HG03432 (cell line): ENCODE data around the gene KLF13.
"Not testable (repeated sequence)": the region's sequence is repeated elsewhere in the genome, so short reads cannot be mapped to it uniquely, and the experiment has no call there.

Experiments
- ATAC-seq: cut with Tn5 transposase; IDR thresholded peaks from one replicate; pipeline ENCODE4 v1.9.1; 2021; ENCODE audit warnings: mild to moderate bottlenecking, moderate library complexity; ENCODE audit not compliant: unreplicated experiment

Gene KLF13

DNA sequence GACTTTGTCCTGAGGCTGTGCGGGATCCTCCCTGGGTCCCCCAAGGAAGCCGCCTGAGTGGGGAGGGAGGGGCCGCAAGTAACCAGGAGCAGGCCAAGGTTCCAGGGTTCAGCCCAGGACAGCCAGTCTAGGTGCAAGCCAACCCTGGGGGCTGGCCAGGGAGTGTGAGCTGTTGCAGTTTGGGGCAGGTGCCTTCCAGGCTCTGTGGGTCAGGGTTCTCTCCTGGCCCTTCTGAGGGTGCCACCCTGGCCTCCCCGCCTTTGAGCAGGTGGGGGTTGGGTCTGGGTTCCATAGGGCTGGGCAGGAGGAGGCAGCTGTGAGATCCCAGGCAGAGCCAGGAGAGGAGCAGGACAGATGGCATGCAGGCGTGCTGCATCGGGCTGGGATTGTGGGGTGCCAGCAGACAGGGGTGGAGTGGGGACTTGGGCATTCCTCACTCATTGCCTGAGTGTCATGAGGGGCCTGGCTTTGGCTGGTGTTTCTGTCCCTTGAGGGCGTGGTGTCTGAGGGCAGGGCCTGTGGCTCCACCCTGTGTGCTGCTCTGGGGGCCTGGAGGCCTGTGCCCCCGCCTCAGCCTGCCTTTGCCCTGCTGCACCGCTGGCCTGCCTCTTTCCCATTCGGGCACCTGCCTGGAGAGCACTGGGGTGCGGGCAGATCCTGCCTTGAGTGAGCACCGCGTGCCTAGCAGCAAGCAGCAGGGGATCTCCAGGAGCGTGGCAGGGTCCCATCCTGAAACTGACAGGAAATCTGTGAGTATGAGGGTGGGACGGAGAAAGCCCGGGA, 18.4 kb downstream of the KLF13 start:
- peak; percentile 44 for ATAC-seq

DNA sequence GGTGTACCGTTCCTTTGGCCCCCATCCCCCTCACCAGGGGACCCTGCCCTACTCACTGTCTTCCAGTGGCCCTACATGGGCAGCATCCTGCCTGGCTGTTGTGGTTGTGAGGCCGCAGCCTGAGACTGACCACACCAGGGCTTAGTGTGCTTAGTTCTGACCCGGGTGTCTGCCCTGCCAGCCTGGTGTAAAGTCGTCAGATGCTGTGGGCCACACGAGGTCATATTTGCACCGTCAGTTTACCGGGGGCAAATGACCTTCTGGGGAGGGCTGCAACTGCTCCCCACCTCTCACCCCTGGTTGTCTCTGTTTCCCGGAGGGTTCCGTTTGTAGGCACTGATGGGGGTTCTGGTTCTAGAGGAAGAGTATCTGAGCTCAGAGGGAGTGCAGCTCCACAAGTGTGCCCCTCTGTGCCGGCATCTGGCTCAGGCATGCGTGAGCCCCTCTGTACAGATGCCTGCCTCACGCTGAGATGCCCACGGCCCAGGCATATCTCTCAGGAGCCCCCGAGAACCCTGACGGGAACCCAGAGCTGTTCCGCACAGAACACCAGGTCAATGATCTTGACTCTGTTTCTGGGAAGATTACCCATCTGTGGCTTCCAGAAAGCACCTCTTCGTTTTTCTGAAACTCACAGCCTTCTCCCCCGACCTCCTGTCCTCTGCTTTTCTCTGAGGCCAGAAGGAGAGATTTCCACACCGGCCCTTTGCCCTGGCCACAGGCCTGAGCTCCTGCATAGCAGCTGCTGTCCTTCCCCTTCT, 19.2 kb downstream of the KLF13 start:
- peak; percentile 35 for ATAC-seq

DNA sequence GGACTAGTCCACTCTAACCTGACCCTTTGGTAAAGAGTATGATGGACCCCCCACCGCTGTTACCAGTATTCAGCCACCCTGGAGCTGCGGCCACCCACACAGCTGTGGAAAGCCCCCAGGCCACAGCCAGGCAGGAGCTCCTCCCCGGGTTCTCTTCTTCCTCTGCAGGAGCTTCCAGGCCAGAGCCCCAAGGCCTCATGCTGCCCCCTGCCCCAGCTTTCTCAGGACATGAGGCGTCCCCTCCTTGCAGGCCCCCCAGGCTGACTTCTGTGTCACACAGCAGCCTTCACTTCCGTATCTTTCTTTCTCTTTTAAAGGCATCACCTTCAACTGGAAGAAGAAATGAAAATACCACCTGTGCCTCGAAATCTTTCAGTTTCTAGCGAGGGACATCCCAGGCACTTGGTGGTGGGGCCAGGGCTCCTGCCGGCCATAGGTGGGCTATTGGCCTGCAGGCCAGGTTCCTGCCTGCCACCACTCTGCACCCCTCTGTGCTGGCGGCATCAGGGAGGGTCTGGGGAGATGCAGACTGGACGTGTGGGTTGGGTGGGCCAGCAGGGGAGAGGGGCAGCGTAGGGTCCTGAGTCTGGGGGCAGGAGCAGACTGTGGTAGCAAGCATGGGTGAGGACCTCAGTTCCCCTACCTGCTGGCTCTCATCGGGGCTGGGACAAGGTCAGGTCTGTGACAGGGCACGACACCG, 19.9 kb downstream of the KLF13 start:
- peak; percentile 44 for ATAC-seq

DNA sequence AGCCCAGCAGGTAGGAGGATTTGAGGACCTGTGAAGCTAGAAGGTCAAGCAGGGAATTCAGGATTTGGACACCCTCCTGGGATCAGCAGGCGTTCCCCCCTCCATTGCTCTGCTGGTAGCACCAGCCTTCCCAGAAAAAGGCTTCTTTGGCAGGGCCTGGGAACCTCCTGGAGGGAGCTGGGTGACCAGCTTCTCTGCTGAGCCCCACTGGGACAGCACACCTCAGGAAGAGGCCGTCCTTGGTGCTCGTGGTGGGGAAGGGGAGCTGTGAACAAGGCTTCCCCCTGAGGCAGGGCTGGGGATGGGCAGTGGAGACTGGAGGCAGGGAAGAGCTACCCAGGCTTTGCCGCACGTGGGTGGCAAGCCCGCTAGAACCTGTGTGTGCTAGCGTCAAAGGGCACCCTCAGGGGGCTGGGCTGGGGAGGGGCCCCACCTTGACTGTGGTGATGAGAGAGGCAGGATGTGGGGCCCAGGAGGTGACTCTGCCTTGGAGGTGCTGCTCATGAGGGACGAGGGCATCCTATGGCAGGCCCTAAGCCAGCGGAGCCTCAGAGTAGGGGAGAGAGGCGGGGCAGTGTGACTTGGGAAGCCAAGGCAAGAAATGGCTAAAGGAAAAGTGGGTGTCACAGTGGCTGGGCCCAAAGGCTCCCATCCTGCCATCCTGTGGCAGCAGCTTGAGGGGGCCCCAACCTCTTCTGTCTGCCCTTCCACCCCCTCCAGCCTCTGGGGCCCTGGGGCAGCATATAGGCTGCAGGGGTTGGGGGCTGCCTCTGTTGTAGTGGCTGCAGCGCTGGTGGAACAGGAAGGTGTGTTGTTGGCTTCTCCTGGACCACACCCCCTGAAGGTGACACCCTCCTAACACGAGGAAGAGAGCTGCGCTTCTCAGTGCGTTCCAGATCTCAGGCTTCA, 20.7 kb downstream of the KLF13 start:
- no peak for ATAC-seq

DNA sequence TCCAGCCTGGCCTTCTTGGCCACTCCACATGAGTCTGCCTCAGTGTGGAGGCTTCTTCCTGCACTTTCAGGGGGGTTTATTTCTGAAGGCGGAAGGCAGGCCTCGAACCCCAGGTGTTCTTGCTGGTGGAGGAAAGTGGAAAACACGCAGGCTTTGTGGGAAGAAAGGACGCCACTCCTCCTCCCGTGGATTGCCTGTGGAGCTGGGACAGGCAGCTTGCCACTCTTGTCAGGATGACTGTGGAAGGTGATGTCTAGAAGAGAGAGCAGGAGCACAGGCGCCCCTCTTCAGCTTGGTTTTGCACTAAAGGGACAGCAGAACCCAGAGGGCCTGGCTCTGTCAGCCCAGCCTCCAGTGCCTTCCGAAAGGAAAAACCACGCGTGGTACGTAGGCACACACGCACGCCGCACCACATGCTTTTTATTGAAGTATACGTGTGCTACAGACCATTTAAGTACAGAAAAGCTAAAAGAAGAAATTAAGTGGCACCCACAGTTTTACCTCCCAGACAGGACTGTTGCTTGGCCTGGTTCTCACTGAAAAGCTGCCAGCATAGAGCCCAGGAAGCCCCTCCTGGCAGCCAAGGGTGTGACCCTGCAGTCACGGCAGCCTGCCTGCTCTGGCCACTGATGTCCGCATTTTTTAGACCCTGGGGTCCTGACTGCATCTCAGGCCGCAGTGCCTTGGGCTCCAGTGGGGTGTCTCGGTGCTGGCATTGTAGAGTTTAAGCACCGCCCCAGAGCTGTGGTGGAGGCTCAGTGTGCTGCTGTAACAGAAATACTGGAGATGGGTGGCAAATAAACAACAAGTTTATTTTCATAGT, 21.6 kb downstream of the KLF13 start:
- ATAC-seq: no peak

DNA sequence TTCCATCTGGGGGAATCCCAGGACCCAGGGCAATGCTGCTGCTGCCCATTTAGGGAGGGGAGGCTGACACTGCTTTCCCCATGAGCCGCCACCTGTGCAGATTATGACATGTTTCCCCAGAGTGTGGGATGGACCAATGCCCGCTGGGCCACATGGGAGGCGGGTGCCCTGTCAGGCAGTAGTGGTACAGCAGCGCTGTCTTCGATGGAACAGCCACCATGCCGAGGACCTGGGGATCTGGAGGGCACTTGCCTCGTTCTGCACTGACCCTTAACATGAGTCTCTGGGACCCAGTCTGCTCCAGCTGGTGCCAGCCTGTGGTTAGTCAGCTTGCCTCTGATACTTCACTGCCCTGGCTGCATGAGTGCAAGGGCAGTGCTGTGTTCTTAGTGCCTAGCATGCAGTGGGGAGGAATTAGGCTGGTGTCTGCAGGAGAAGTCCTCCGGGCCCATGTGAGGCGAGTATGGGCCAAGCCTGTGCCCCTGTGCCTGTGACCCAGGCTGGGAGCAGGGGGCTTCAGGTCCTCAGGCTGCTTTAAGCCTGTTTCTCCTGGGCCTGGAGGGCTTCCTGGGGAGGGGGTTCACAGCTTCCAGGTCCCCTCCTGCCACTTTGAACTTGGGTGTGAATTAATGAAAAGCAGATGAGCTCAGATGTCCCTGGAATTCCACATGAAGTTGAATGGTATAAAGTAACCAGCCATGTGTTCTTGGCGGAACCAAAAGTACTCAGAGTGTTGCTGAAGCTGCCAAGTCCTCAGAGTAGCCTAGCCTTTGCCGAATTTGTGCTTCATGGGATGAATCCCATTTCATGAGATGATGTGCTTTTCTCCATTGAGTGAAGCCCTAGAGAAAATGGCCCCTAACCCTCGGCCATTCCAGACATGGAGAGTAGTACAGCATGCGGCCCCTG, 22.9 kb downstream of the KLF13 start:
- ATAC-seq: no peak

DNA sequence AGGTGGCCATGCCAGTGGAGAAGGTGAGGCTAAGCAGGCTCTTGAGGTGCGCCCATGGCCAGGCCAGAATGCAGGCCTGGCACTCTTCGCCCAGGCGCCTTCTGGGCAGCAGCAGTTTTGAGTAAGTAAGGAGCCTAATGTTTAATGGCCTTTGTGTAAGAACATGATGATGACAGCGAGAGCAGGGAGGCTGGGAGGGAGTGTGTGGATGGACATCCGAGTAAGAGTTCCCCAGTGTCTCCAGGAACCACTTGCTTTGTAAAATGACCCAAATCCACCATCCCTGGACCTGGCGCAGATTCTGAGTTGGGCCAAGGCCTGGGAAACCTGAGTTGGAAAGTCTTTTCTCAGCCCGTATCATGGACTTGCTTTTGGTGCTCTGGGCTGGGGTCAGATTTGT, 24.1 kb downstream of the KLF13 start:
- ATAC-seq: no peak

DNA sequence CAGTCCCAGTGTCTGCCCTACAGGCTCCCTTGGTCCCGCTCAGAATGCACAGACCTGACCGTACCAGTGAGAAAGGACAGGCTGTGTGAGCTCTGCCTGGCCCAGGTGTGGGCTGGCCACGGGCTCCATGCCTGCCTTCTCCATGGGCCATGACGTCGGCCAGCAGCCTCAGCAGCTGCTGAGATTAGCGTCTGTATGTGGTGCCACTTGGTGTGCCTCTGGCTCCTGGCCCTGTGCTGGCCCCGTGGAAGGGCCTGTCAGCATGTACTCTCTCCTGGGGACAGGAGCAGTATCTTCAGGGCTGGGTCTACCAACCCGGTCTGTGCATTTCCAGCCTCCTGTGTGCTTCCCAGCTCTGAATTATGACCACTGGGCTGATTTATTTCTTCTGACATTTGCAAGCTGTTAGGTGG, 25.7 kb downstream of the KLF13 start:
- ATAC-seq: no peak

DNA sequence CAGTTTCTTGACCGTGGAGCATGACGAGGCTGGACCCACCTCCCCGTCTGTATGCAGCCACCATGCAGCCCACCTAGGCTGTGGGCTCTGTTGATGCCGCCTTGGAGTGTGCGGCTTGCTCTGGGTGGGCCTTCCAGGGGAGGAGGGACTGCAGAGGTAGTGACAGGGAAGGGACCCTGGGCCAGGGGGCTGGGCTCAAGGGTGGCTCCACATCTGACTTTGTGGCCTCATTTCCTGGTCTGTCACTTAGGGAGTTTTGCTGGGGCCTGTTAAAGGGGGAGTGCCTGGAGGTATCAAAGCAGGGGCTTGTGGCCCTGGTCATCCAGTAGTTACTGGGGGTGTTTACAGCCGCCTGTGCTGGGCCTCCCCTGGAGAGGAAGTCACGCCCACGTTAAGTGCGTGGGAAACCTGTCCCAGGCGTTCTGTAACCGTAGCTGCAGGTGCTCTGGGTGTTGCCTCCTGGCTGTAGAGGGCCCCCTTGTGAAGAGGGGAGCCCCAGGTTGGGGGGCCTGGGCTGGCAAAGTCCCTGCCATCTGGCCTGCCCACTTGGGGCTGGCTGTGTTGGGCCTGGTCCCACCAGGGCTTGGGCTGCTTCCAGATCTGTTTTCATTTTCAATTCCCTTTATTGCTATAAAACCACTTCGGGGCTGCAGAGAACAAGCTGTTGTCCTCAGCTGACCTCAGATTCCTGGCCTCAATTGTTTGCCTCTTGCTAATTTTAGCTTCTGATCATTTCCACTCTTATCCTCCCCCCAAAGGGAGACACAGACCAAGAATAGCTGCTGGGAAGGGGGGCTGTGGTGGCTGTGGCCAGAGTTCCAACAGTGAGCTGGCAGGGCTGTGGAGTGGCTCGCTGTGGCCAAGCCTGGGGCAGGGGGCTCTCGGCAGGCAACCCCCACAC, 26.5 kb downstream of the KLF13 start:
- ATAC-seq: peak; percentile 74

DNA sequence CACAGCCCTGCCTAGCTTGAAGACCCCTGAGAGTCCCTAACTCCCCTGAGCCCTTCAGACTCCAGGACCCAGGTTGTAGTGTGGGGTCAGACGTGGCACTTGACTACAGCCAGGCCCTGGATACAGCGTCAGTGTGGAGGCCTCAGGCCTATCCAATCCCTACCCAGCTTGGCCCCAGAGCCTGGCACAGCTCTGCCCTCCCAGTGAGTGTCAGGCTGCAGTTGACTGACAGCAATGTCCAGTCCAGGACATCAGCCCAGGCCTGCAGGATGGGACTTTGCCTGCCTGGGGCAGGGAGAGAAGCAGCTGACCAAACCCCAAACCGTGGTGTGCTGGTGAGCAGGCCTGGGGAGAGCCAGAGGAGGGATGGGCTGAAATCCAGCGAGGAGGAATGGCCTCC, 27.3 kb downstream of the KLF13 start:
- ATAC-seq: peak; percentile 1

DNA sequence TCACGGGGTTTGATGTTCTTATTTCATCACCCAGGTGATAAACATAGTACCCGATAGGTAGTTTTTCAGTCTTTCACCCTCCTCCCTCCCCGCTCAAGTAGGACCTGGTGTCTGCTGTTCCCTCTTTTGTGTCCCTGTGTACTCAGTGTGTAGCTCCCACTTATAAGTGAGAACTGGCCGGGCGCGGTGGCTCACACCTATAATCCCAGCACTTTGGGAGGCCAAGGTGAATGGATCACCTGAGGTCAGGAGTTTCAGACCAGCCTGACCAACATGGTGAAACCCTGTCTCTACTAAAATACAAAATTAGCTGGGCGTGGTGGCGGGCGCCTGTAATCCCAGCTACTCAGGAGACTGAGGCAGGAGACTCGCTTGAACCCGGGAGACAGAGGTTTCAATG, 29.5 kb downstream of the KLF13 start:
- ATAC-seq: not testable (repeated sequence)

DNA sequence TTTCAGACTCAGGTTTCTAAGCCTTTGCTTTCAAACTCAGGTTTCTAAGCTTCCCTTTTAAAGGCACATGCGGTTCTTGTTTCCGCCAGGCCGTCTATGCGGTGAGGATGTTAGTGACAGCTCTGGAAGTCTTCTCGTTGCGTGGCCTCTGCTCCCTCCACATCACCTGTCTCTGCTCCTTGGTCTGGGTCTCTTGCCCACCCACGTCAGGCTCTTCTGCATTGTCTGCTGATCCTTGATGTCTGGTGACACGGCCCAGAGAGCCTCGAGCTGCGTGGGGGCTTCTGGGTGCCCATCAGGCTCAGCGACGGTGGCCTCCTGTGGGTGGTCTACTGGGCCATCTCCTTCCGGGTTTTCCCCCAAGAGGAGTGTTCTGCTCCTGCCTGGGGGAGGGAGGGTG, 30.5 kb downstream of the KLF13 start:
- ATAC-seq: no peak

DNA sequence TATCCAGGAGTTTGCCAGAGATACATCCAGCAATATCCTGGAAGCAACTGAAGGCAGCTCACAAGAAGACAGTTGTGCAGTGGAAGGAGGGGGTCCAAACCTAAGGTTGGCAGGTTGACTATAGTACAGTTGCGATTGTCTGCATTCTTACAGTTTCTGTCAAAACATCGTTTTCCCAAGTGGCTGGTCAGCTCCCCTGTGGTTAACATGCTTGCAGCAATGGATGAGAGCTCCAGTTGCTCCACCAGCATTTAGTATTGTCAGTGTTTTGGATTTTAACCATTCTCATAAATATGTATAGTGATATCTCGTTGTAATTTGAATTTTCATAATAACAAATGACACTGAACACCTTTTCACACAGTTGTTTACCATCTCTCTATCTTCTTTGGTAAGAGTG, 31.5 kb downstream of the KLF13 start:
- ATAC-seq: no peak

DNA sequence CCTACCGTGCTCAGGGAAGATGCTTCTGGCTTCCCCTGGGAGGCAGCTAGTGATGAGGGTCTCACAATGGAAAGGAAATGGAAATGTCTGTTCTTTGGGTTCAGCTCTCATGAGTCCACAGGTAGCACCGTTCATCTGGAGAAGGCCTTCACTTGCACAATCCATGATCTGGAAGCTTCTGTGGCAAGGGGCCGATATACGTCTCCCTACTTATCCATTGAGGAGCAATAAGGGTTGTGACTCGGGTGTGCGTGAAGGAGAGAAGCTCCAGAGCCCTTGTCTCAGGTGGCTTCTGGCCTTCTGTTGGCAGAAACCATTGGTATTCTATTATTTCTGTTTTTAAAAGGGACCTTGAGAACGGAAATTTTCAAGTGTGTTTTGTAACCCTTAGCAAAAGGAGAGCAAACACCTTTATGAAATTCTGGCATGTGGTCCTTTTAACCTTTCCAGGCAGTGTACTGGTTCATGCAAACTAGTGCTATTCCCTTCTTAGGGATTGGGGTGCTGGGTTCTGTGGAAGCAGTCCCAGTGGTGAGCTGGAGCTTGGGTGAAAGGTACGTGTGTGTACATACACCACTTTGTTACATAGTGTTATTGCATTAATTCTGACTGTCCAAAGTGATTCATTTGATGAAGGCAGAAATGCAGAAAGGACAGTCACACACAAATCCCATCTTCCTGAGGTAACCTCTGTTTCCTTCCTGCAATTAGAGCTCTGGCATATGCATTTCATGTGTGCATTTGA, 32.5 kb downstream of the KLF13 start:
- ATAC-seq: no peak

DNA sequence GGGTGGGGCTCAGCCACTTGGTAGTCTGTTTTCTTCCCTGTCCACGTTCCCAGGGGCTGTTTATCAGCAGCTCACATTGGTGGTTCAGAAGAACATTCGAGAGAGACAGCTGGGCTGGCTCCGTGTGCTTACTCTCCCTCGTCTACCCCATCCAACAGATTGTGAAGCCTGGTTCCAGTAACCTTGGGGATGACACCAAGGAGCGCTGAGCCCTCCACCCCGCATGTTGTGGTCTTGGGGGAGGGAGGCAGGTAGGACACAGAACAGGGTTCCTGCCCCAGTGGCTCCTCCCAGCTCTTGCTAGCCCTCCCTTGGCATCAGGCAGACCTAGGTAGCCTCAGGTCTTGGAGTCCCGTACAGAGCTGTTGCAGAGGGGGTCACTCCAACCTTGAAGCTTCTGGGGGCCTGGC, 33.1 kb downstream of the KLF13 start:
- no peak for ATAC-seq

DNA sequence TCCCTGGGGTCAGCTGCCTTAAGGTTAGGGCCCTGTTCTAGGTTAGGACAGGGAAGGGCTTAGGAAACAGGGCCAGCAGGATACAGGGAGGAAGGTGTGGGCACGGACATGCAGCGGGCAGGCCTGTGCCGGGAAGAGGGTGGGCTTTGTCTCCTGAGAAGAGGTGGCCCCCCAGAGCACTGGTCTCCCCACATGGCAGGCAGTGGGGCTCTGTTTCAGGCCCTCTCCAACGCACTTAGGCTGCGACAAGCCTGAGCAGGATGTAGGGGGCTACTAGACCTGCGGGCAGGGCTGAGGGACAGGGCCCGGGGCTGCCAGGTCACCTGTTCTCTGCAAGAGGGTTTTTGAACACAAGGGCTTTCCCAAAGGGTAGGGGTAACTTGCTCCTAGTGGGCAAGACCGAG, 33.5 kb downstream of the KLF13 start:
- no peak for ATAC-seq
